H1 (cell line): ENCODE measurements around the gene CCDC159. TPM values are rescaled to one million over a fixed set of nuclear protein-coding genes. Genes with fewer than 3 reads are reported as not detected.

Source experiments
- CTCF ChIA-PET: fragments of 300-600 bp; sonication (Branson Sonifier 250); formaldehyde crosslinking; loops from one replicate; lab custom pipeline; 2021; ENCODE audit not compliant: partially characterized antibody; lab: Charles Lee
- POLR2A ChIA-PET: fragments of 300-600 bp; sonication (Branson Sonifier 250); formaldehyde crosslinking; loops from one replicate; lab custom pipeline; 2021; ENCODE audit warnings: inconsistent platforms; ENCODE audit not compliant: partially characterized antibody; lab: Charles Lee
- DNase-seq, 2 experiments: peaks; one replicate each; pipeline versions ENCODE4 v3.0.0 to v3.0.0-alpha.2; 2010 to 2022; ENCODE audit warnings: low spot score in 2 of 2, low read depth in 1 of 2, mixed read lengths in 1 of 2
- FAIRE-seq: peaks from 2 replicates; lab custom pipeline; 2011; peaks lifted over from hg19 to GRCh38; lab: Jason Lieb, UNC
- H2AFZ ChIP-seq: 2 replicates; pipeline ENCODE4 v1.8.1; 2012; ENCODE audit warnings: low read length, inconsistent platforms
- H2AK5ac ChIP-seq: 2 replicates; pipeline ENCODE4 v1.6.1; 2013; ENCODE audit warnings: low read depth, low read length
- H2BK120ac ChIP-seq: replicated peaks from 2 replicates; pipeline ENCODE3; 2013; ENCODE audit warnings: low read depth, low read length, inconsistent platforms
- H2BK12ac ChIP-seq: 2 replicates; pipeline ENCODE4 v1.6.1; 2013; ENCODE audit warnings: low read depth, low read length
- H2BK15ac ChIP-seq: 2 replicates; pipeline ENCODE4 v1.6.1; 2013; ENCODE audit warnings: low read length
- H2BK20ac ChIP-seq: 2 replicates; pipeline ENCODE4 v1.6.1; 2013; ENCODE audit warnings: low read length
- H2BK5ac ChIP-seq: 2 replicates; pipeline ENCODE4 v1.6.1; 2013; ENCODE audit warnings: low read depth, low read length
- H3K14ac ChIP-seq: 2 replicates; pipeline ENCODE4 v1.6.1; 2013; ENCODE audit warnings: inconsistent platforms; ENCODE audit not compliant: insufficient read length
- H3K18ac ChIP-seq: 2 replicates; pipeline ENCODE4 v1.6.1; 2013; ENCODE audit warnings: low read length; ENCODE audit errors: extremely low read depth
- H3K23ac ChIP-seq: 2 replicates; pipeline ENCODE4 v1.6.1; 2013; ENCODE audit warnings: inconsistent platforms; ENCODE audit not compliant: insufficient read length
- H3K23me2 ChIP-seq: 2 replicates; pipeline ENCODE4 v1.6.1; 2013; ENCODE audit warnings: low read depth, low read length
- H3K27ac ChIP-seq: 2 replicates; pipeline ENCODE4 v1.6.1; 2011; ENCODE audit warnings: low read depth, low read length, inconsistent platforms
- H3K27me3 ChIP-seq, 4 experiments: replicated peaks in 1 of 4; 1 replicate in 1 of 4; 2 replicates in 3 of 4; pipeline versions ENCODE4 v1.6.1 to v1.8.1; 2011 to 2013; ENCODE audit warnings: low read length in 3 of 4, mild to moderate bottlenecking in 3 of 4, inconsistent platforms in 2 of 4, mixed read lengths in 2 of 4, moderate library complexity in 1 of 4; ENCODE audit not compliant: control insufficient read depth in 3 of 4, insufficient read depth in 3 of 4; ENCODE audit errors: extremely low read depth in 1 of 4
- H3K36me3 ChIP-seq, 4 experiments: 2 replicates each; pipeline versions ENCODE4 v1.6.1 to v1.8.1; 2011 to 2013; ENCODE audit warnings: mild to moderate bottlenecking in 4 of 4, low read length in 3 of 4, moderate library complexity in 2 of 4, control low read depth in 1 of 4, inconsistent platforms in 1 of 4; ENCODE audit not compliant: insufficient read depth in 4 of 4, control insufficient read depth in 2 of 4
- H3K4ac ChIP-seq: replicated peaks from 2 replicates; pipeline ENCODE3; 2013; ENCODE audit warnings: low read length, low read depth, mixed read lengths, inconsistent platforms; ENCODE audit not compliant: insufficient read length
- H3K4me1 ChIP-seq, 4 experiments: replicated peaks in 1 of 4; 1 replicate in 1 of 4; 2 replicates in 3 of 4; pipeline versions ENCODE4 v1.6.1 to v1.8.1; 2011 to 2013; ENCODE audit warnings: low read length in 3 of 4, inconsistent platforms in 2 of 4, mixed read lengths in 1 of 4; ENCODE audit not compliant: insufficient read depth in 4 of 4, control insufficient read depth in 3 of 4
- H3K4me2 ChIP-seq, 2 experiments: 2 replicates each; pipeline versions ENCODE4 v1.6.1 to v1.8.1; 2011 to 2013; ENCODE audit warnings: low read depth in 2 of 2, low read length in 2 of 2, control low read depth in 1 of 2, inconsistent platforms in 1 of 2, mild to moderate bottlenecking in 1 of 2; ENCODE audit not compliant: insufficient read depth in 1 of 2
- H3K4me3 ChIP-seq, 4 experiments: fragments of 200-600, 300-600 bp in 1 of 4; sonication (generic), shearing (Covaris generic), sonication (Bioruptor Twin) in 1 of 4; 2 replicates each; pipeline versions ENCODE4 v1.5.1 to v1.8.1; 2011 to 2016; ENCODE audit warnings: low read length in 4 of 4, low read depth in 3 of 4, control low read depth in 2 of 4, inconsistent platforms in 2 of 4, mild to moderate bottlenecking in 2 of 4, mixed read lengths in 1 of 4, moderate library complexity in 1 of 4; ENCODE audit not compliant: insufficient read depth in 2 of 4; ENCODE audit errors: extremely low read depth in 1 of 4
- H3K56ac ChIP-seq: replicated peaks from 2 replicates; pipeline ENCODE3; 2013; ENCODE audit warnings: low read depth, mild to moderate bottlenecking, mixed read lengths, low read length, inconsistent platforms; ENCODE audit not compliant: insufficient read length
- H3K79me1 ChIP-seq: 2 replicates; pipeline ENCODE4 v1.6.1; 2013; ENCODE audit warnings: low read depth, low read length, control low read depth
- H3K79me2 ChIP-seq, 2 experiments: 2 replicates each; pipeline versions ENCODE4 v1.6.1 to v1.8.1; 2012 to 2013; ENCODE audit warnings: low read length in 2 of 2, mild to moderate bottlenecking in 2 of 2, inconsistent platforms in 1 of 2; ENCODE audit not compliant: insufficient read depth in 2 of 2, control insufficient read depth in 1 of 2
- H3K9ac ChIP-seq, 4 experiments: replicated peaks in 1 of 4; 1 replicate in 1 of 4; 2 replicates in 3 of 4; pipeline versions ENCODE4 v1.6.1 to v1.8.1; 2011 to 2013; ENCODE audit warnings: low read depth in 3 of 4, low read length in 3 of 4, control low read depth in 2 of 4, mild to moderate bottlenecking in 2 of 4, moderate library complexity in 2 of 4, inconsistent platforms in 1 of 4; ENCODE audit errors: extremely low read depth in 1 of 4
- H3K9me3 ChIP-seq, 2 experiments: 2 replicates each; pipeline versions ENCODE4 v1.6.1 to v1.8.1; 2012 to 2013; ENCODE audit warnings: mild to moderate bottlenecking in 2 of 2, moderate library complexity in 2 of 2, control low read depth in 1 of 2, inconsistent platforms in 1 of 2, low read depth in 1 of 2, low read length in 1 of 2, mixed read lengths in 1 of 2; ENCODE audit not compliant: insufficient read depth in 2 of 2
- H4K20me1 ChIP-seq, 2 experiments: replicated peaks in 1 of 2; 2 replicates each; pipeline versions ENCODE3 to v1.8.1; 2011 to 2013; ENCODE audit warnings: inconsistent platforms in 2 of 2, low read length in 2 of 2, mild to moderate bottlenecking in 1 of 2; ENCODE audit not compliant: insufficient read depth in 2 of 2, control insufficient read depth in 1 of 2
- H4K5ac ChIP-seq: 2 replicates; pipeline ENCODE4 v1.6.1; 2013; ENCODE audit warnings: low read length, low read depth, mixed read lengths, inconsistent platforms; ENCODE audit not compliant: insufficient read length
- H4K8ac ChIP-seq: 2 replicates; pipeline ENCODE4 v1.8.0; 2013; ENCODE audit warnings: mild to moderate bottlenecking, moderate library complexity, low read length, inconsistent platforms; ENCODE audit not compliant: insufficient read depth; ENCODE audit errors: extremely low read depth
- H4K91ac ChIP-seq: replicated peaks from 2 replicates; pipeline ENCODE3; 2013; ENCODE audit warnings: low read length, mixed read lengths, inconsistent platforms; ENCODE audit not compliant: insufficient read length
- BACH1 ChIP-seq: IDR thresholded peaks from 2 replicates; pipeline ENCODE4 v1.6.1; 2012; ENCODE audit warnings: low read length, improper control_type of control experiment
- CBX8 ChIP-seq: fragments of 300-800, 300-1000 bp; sonication (generic); IDR thresholded peaks from 2 replicates; pipeline ENCODE4 v1.7.1; 2016; ENCODE audit warnings: low read depth, low read length, borderline replicate concordance
- CREB1 ChIP-seq: IDR thresholded peaks from 2 replicates; pipeline ENCODE4 v1.6.1; 2012; ENCODE audit warnings: inconsistent platforms
- EP300 ChIP-seq, 2 experiments: IDR thresholded peaks; 1 replicate in 1 of 2; 2 replicates in 1 of 2; pipeline ENCODE4 v1.6.1; 2011 to 2012; ENCODE audit warnings: low read depth in 2 of 2, low read length in 2 of 2, mild to moderate bottlenecking in 2 of 2, borderline replicate concordance in 1 of 2, inconsistent platforms in 1 of 2, moderate library complexity in 1 of 2
- KDM1A ChIP-seq: fragments of 200-600, 300-600 bp; sonication (generic); IDR thresholded peaks from 2 replicates; pipeline ENCODE4 v1.7.1; 2016; ENCODE audit warnings: mild to moderate bottlenecking, low read length, borderline replicate concordance
- PHF8 ChIP-seq: fragments of 200-600 bp; sonication (generic); conservative IDR thresholded peaks from 2 replicates; pipeline ENCODE4 v1.7.1; 2012; ENCODE audit warnings: low read depth, mild to moderate bottlenecking, inconsistent platforms, low read length, moderate library complexity
- POLR2A ChIP-seq, 2 experiments: IDR thresholded peaks; 1 replicate in 1 of 2; 2 replicates in 1 of 2; pipeline ENCODE4 v1.6.1; 2011; ENCODE audit warnings: low read depth in 2 of 2, low read length in 2 of 2, mild to moderate bottlenecking in 2 of 2; ENCODE audit errors: control extremely low read depth in 1 of 2
- RNF2 ChIP-seq: fragments of 200-900, 300-1000 bp; sonication (generic); IDR thresholded peaks from 2 replicates; pipeline ENCODE4 v1.7.1; 2016; ENCODE audit warnings: borderline replicate concordance, low read depth, mild to moderate bottlenecking, antibody characterized with exemption, low read length; ENCODE audit not compliant: poor library complexity, severe bottlenecking; ENCODE audit errors: missing control alignments
- SIX5 ChIP-seq: IDR thresholded peaks from 2 replicates; pipeline ENCODE4 v1.6.1; 2011; ENCODE audit warnings: mild to moderate bottlenecking, low read depth, low read length
- SP1 ChIP-seq: IDR thresholded peaks from 2 replicates; pipeline ENCODE4 v1.6.1; 2011; ENCODE audit warnings: low read depth, low read length
- TAF1 ChIP-seq: IDR thresholded peaks from 2 replicates; pipeline ENCODE4 v1.6.1; 2011; ENCODE audit warnings: mild to moderate bottlenecking, low read depth, low read length
- USF2 ChIP-seq: IDR thresholded peaks from 2 replicates; pipeline ENCODE4 v1.6.1; 2011; ENCODE audit warnings: low read length, improper control_type of control experiment
- WGBS, 2 experiments: shearing (Covaris generic) in 1 of 2; methylation state at CpG; one replicate each; pipeline versions ENCODE4 v1.1.6 to v1.1.7; 2013 to 2015; ENCODE audit warnings: low lambda C conversion rate in 2 of 2, mixed read lengths in 2 of 2, inconsistent platforms in 1 of 2, low coverage in 1 of 2, missing lambda C conversion rate in 1 of 2; ENCODE audit not compliant: insufficient replicate concordance in 2 of 2, insufficient coverage in 1 of 2, insufficient read length in 1 of 2; ENCODE audit errors: extremely low coverage in 1 of 2, missing lambda C conversion rate in 1 of 2; 5-methylcytosine and 5-hydroxymethylcytosine counted together
- polyA plus RNA-seq, 7 experiments: library from polyadenylated mRNA; depleted of rRNA in 3 of 7; stranded (reverse) in 5 of 7; unstranded in 2 of 7; fragments of >200 nt in 5 of 7; fragments of 200-250 nt in 2 of 7; gene quantifications; 1 replicate in 5 of 7; 2 replicates in 1 of 7; 4 replicates in 1 of 7; pipeline versions ENCODE4 v1.2.1 to v1.2.3, GENCODE V29; 2011 to 2013; ENCODE audit warnings: missing spikeins in 2 of 7, mixed read lengths in 2 of 7
- total RNA-seq: library from RNA; stranded (reverse); fragmentation: NEBNext Ultra II Directional; extraction: Animal tissue kit (Norgen Biotek cat#: 25700); gene quantifications from 2 replicates; pipeline ENCODE4 v1.2.1, GENCODE V29; 2021

The CCDC159 gene
- total and polyA plus RNA-seq, 2 of the 8 experiments (the other 6 are each of a cell fraction or from before 2014, with no cell fraction given), result 4.0 to 5.4 TPM

- Histone ChIP-seq H3K18ac (no peak overlapping the region), H2BK5ac (no peak overlapping the region), H3K79me1 (no peaks in the 10 kb centered on the region), H3K4me2 (no peak overlapping the region), H3K4ac (no peak overlapping the region), H3K9me3 (no peaks in the 10 kb centered on the region), H3K14ac (no peak overlapping the region), H2BK15ac (no peak overlapping the region), H4K91ac (no peak overlapping the region), H3K9ac (no peak overlapping the region), H3K23ac (no peak overlapping the region), H3K4me1 (peaks cover 0 to 5% (median 0%) of the 10 kb centered on the region in 4 experiments; a peak in 3 of 7 replicates), H4K5ac (no peak overlapping the region), H3K27me3 (no peaks in the 10 kb centered on the region), H2AK5ac (no peak overlapping the region), H3K36me3 (no peaks in the 10 kb centered on the region), H3K4me3 (no peak overlapping the region), H2BK20ac (no peak overlapping the region), H4K20me1 (no peaks in the 10 kb centered on the region), H3K79me2 (no peaks in the 10 kb centered on the region), H4K8ac (no peak overlapping the region), H2BK12ac (no peak overlapping the region), H2BK120ac (no peak overlapping the region), H3K27ac (no peak overlapping the region; the same call in 1 of the 2 replicates), H2AFZ (no peak overlapping the region), H3K56ac (no peak overlapping the region), H3K23me2 (no peaks in the 10 kb centered on the region)
- WGBS, 2 experiments, result 88% methylated on average over 10 of the region's 10 CpGs; no CpG with 5 or more reads in 1 of the 2 experiments
- FAIRE-seq, result no peak
- ChIA-PET POLR2A (interaction anchor here (0.8 to 2.7 kb wide), 5 partner anchors 13 to 57 kb away, joined by 3 to 5 read pairs (median 4); partner anchors contain the start of gene RAB3D), CTCF (interaction anchor here (0.6 to 1.1 kb wide), 4 partner anchors 9 to 136 kb away, joined by 3 to 4 read pairs (median 3); no protein-coding TSS in a partner anchor)
- no peak for DNase-seq
- TF ChIP-seq RNF2 (no peak), CREB1 (no peak), SIX5 (no peak), BACH1 (no peak), USF2 (no peak), KDM1A (no peak), TAF1 (no peak), CBX8 (no peak), EP300 (IDR thresholded peaks at IDR 0.05; ENCODE audit: borderline replicate concordance in 1 of 2, low read depth in 2 of 2, low read length in 2 of 2) (no peak), POLR2A (IDR thresholded peaks at IDR 0.05; ENCODE audit: control extremely low read depth in 1 of 2, low read depth in 2 of 2, low read length in 2 of 2) (no peak), PHF8 (no peak), SP1 (no peak)
These were observed 22.1 kb upstream of the CCDC159 start for GRCh38 chr19:11324079-11324661.
